GM21526 (cell line): ENCODE measurements around the gene INSIG1.

Experiments
- ATAC-seq: cut with Tn5 transposase; IDR thresholded peaks from one replicate; pipeline ENCODE4 v1.9.1; 2021; ENCODE audit warnings: moderate library complexity; ENCODE audit not compliant: unreplicated experiment, low FRiP score

Gene INSIG1

DNA sequence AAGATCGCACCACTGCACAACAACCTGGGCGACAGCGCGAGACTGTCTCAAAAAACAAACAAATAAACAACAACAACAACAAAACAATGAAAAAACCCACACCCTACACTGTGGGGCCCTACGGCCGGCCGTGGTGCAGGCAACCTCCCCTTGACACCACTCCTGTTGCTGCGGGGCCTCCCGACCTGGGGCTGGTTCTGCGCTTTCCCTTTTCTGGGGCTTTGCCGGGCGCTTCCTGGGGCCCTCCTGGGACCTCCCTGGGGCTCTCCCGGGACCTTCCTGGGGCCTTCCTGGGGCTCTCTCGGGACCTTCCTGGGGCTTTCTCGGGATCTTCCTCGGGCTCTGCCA, 46.6 kb downstream of the INSIG1 start:
- ATAC-seq, result peak; percentile 30

DNA sequence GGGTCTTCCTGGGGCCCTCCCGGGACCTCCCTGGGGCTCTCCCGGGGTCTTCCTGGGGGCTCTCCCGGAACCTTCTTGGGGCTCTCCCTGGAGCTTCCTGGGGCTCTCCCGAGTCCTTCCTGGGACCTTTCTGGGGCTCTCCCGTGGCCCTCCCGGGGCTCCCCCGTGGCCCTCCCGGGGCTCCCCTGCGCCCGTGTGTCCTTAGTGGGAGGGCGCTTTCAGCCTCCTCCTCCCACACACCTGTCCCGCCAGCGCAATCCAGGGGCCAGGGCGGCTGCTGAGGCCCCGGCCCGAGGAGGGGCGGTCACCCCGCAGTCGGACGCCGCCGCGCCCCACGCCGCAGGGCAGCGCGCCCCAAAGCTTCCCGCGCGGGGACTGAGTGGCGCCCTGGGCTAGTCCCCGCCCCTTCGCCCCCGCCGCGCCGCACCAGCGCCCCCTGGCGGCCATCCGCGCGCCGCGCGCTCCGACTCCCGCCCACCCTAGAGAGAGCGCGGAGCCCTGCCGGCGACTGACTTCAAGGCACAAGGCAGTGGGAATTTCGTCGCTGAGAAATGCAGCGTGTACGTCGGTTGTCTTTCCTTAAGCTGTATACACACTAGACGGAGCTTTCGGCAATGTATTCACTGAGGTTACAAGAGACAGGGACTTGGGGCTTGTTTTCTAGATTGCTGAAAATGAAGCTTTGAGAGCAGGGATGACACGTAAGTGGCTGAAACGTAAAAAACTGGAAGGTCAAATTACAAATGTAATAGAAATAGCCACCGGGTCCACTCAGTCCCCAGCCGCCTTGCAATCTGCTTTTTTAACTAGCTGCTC, 47.1 kb downstream of the INSIG1 start:
- ATAC-seq, result peak; percentile 92

DNA sequence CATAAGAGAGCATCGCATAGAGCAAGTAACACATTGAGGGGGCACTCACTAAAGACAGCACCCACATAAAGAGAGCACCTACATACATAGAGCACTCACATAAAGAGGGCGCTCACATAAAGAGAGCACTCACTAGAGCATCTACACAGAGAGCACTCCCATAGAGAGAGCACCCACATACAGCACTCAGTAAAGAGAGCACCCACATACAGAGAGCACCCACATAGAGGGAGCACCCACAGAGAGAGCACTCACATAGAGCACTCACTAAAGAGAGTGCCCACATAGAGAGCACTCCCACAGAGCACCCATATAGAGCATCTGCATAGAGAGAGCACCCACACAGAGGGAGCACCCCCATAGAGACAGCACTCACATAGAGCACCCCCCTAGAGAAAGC, 47.8 kb downstream of the INSIG1 start:
- ATAC-seq, result no peak

DNA sequence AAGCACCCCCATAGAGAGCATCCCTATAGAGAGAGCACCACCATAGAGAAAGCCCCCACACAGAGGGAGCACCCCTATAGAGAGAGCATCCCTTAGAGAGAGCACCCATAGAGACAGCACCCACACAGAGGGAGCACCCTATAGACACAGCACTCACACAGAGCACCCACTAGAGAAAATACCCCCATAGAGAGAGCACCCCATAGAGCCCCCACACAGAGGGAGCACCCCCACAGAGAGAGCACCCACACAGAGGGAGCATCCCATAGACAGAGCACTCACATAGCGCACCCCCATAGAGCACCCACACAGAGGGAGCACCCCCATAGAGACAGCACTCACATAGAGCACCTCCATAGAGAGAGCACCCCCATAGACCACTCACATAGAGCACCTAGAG, 48.6 kb downstream of the INSIG1 start:
- no peak for ATAC-seq

DNA sequence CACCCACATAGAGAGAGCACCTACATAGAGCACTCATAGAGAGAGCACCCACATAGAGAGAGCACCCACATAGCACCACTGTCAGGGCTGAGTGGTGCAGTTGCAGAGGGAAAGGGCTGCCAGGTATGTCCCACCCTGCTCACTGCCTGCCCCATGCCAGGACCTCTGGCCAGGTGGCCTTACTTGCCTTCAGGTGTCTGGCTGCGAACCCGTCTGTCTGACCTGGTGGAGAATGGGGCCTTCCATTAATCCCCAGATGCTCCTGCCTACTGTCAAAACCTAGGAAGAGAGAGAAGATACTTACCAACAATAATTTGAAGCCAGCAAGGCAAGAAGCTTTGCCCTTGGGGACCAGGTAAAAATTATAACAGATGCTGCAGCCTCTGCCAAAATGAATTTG, 51.1 kb downstream of the INSIG1 start:
- ATAC-seq, result no peak

DNA sequence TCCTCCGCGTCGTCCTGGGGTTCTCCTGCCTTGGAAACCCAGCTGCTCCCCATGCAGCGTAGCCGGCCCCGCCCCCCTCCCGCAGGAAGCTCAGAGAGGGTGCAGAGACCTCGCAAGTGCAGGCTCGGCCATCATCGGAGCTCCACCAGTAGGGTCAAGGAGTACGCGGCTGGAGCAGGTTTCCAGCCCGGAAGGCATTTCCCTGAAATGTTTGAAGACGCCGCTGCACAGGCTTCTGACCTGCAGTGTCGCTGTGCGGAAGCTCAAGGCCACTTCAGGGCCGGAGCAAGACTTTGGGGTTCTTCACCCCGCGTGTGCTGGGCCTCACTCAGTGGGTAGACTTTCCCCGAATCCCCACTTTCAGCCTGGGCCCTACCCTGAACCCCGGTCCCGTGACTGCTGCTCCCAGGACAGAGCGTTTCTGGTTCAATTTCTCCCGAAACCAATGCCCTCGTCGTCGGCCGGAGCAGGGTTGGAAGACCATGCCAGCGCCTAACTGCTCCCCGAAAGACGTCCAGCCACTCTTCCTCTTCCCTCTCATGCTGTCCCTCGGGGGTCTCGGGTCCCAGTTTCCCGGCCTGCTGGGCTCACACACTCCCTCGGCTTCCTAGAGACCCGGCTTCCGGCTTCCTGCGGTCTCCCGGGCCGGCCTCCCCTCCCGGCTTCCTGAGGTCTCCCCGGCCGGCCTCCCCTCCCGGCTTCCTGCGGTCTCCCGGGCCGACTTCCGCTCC, 52.1 kb downstream of the INSIG1 start:
- ATAC-seq, result no peak

DNA sequence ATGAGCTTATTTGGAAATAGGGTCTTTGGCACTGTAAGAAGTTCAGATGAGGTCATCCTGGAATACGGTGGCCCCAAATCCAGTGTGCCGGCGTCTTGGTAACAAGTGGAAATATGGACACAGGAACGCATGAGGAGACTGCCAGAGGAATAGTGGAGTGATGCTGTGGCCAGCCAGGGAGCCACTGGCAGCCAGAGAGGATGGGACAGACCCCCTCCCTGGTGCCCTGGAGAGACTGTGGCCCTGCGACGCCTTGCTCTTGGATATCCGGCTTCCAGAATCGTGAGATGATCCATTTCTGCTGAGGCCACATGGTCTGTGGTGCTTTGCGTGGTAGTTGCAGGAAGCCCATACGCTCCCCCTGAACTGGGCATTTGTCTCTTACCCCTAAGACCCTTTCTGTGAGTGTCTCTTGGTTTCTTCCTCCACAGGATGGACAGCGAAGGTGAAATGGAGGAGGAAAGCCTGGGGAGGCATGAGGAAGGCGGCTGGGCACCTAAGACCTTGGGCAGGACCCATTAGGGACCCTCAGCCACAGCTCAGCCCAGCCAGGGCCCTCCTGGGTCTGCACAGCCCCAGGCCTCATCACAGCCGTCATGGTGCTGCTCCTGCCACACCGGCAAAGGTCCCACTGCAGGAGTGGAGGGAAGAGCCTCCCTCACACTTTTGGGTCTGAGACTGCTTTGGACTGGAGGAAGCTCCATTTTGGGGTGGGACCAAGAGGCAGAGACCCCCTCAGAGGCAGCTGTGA, 53.6 kb downstream of the INSIG1 start:
- ATAC-seq, result no peak

DNA sequence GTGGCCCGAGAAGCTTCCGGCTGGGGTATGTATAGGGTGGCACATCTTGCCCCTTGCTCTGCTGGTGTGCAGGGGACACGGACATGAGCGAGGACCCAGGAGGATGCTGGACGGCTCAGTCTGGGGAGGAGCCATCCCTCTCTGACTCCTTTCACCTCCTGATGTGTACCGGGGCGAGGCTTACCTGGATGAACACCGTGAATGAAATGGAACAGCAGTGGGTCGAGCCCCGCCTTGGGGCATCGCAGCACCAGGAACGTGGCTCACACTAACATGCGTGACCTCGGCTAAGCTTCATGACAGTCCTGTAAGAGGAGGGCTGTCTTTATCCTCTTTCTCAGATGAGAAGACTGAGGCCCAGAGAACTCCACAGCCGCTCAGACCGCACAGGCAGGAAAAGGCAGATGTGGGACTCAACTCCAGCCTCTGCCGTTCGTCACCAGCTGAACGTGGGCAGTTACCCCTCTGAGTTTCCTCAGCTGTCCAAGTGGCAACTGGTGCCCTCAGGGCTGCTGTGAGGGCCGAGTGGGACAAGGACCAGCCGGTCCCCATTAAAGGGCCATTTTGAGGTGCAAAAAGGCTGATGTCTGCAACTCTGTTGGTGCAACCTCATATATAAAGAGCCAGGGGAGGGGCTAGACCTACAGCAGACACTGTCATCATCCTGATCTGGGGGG, 54.5 kb downstream of the INSIG1 start:
- no peak for ATAC-seq

DNA sequence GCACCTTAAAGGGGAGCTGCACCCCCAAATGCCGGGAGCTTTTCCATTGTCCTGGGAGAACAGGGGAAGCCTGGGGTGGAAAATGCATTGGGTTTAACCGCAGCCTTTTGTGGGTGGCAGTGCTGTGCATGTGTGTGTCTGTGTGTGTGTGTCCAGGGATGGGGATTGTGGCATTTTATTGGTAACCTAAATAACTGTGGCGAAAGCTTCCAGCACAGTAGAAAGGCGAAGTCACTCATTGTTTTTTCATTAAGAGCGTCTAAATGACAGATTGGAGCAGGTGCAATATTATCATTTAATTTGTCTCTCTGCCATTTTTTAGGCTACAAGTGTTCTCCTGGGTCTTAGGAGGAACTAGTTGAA, 55.1 kb downstream of the INSIG1 start:
- no peak for ATAC-seq

DNA sequence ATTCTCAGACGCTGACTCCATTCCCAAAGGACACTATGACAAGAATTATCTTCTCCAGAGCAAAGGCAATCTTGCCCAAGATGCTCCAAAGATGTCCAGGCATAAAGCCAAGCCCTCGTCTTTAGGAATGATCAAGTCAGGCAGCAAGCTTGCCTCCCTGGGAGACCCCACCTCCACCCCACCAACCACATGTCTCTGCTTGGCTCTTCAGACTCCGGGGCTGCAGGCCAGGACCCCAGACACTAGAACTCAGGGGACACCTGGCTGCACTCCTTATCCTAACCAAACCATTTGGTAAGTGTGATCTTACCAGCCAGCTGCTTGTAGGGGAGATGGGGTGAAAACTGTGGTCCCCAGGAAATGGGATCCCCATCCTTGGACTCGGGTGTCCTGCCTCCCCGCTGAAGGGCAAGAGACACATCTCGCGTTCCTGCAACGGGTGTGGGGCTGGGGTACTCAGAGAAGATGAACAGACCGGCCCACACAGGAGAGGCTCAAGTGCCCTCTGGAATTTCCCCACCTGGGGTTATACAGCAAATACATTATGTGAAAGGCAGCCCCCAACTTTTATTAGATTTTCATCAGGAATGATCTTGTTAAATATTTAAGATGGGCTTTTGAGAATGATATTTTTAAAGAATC, 55.7 kb downstream of the INSIG1 start:
- ATAC-seq, result no peak

DNA sequence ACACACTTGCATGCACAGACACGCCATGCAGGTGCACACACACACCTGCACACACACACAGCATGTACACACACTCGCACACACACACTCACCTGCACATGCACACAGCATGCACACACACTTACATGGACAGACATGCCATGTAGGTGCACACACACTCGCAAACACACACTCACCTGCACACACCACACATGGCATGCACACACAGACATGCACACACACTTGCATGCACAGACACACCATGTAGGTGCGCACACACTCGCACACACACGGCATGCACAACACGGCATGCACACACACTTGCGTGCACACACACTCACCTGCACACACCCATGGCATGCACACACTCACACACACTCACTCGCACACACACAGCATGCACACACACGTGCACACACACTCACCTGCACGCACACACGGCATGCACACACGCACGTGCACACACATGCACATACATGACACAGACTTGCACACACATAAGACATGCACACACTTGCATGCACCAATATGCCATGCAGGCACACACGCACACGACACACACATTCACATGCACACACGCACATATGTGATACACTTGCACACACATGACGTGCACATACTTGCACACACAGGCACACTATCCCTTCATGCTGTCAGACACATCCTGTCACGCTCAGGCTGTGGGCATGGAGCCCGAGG, 56.8 kb downstream of the INSIG1 start:
- ATAC-seq, result no peak

DNA sequence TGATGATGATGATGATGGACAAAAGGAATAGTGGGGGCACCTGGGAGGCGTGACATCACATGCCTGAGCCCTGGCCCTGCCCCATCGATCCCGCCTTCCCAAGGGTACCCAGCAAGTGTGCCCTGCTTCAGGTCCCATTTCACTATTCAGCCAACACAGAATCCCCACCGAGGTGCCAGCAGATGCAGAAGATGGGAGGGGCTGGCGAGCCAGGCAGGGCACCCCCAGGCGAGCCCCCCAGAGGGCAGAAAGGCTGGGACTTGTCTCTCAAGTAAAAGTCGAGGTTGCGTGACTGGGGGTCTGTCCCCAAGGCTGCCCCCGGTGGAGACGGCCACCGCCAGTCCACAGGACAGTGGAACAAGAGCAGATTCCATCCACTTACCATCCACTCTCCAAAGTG, 57.5 kb downstream of the INSIG1 start:
- no peak for ATAC-seq

DNA sequence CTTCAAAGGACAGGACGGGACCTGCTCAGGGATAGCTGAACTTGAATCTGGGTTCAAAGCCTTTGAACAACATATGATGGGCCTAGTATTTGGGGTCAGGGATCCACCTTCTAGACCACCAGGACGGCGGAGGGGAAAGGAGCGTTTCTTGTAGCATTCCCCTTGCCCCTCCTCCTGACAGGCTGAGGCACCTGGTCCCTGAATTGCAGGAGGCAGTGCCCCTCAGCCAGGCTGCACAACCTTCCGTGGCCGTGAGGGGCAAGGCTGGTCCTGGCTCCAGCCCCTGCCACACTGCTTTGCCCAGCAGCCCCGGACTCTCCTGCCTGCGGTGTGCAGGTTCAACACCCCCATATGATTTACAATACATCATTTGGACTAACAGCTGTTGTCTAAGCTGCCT, 58.1 kb downstream of the INSIG1 start:
- ATAC-seq, result no peak

DNA sequence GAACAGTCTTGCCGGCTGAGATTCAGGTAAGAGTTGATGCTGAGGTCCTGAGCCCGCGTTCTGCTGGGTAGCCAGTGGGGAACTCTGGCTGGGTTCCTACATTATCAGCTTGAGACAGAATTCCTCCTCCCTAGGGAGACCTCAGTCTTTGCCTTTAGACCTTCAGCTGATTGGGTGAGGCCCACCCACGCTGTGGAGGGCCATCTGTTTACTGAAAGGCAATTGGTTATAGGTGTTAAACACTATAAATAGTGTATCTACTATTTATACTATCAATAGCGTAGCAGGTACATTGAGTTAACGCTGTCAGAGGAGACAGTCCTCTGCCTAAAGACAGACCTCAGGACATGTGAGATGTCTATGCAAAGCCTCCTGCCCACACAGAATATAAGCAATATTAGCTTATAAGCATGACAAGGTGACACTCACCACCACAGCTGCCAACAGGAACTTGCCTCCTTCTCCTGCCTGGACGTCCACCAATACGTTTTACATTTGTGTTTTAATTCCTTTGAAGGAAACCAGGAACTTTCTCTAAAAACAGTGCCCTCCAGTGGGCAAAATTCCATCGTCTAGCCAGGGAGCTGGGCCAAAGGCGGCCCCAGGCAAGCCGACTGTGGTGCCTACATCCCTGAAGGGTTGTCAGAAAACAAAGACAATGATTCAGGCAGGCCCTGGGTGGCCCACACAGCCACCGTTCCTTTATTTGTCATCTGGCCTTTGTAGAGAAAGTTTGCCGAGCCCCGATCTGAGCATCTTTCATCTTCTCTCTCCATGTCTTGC, 58.8 kb downstream of the INSIG1 start:
- ATAC-seq, result no peak

DNA sequence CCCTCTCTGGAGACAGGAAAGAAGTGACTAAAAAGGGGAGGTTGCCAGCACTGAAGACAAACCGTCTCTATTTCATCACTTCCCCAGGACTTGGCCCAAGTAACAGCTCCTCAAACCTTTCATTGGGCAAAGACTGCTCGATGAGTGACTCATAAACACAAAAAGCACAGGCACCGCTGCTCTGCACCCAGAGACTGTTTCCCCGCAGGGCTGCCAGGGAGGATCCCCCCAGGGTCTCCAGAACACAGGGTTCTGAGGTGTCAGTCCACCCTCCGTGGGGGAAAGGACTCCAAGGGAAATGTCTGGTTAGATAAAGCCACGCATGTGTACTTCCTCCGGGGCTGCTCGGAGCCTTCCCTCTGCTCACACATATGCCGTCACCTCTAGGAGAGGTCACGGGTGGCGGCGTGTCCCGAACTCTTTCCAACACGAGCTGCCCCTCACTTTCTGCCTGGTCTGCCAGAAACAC, 59.9 kb downstream of the INSIG1 start:
- no peak for ATAC-seq

DNA sequence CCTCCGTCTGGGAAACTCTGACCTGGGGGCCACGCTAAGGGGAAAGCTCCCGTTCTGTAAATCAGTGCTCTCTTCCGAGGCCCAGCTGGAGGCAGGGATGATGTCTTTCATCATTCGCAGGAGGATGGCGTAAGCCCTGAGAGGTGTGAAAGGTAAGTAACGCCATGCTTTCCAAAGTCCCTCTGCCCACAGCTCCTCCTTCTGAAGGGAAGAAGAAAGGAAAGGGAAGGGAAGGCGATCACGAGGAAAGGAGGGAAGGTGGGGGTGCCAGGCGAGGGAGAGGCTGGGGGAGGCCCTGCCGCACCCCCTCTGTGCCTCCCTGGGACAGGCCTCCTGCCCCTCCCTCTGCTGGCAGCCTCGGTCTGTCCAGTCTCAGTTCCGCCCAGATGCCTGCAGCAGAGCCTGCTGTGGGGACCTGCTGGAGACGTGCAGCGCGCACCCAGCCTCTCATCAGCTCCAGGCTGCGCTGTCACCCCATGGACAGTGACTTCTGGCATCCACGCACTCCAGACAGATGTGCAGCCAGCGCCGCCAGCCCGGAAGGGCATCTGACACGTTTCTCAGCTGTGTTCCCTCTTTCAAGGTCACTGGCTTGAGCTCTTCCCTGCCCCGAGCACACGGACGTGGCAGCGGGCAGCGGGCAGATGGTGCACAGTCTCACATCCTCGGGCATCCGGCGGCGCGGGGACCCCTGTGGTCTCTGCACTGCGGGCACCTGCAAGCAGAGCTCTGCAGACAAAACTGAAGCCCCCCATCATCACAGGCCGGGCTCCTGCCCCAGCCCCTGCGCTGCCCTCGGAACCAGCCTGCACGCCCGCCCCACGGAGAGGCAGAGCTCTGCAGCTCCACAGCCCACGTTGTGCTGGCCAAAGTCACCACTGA, 60.6 kb downstream of the INSIG1 start:
- ATAC-seq, result no peak

DNA sequence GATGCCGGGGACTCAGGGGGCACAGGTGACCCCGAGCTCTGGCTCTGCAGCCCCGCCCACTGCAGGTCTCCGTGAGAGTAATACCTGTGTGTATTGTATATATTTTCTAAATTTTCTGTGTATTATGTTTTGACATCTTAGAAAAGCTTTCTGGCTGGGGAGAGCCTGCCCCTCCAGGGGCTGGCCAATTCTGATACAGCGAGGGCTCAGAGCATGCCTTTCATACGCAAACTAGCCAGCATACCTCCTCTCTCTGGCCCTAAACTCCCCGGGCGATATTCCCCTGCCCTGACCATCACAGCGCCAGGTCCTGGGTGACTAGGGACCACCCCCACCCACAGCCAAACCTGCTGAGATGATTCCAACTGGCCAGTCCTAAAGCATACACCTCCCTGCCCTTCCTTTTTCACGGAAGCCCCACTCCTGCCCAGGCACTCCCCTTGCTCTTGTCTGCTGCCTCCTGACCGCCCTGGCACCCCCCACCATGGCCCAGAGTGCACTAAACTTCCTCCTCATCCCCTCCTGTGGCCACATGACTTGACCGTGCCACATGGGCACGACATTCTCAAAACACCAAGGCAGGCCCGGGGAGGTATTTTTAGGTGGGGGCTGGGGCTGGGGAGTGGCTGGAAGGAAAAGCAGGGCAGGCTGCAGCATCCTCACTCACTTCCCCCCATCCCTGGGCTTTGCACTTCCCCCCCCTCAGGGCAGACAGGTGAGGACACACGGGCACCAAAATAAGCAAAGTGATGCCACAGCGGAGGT, 61.5 kb downstream of the INSIG1 start:
- ATAC-seq, result no peak
